ENCODE data around the gene SPRED3. TPM values are rescaled to one million over a fixed set of nuclear protein-coding genes. Genes with fewer than 3 reads are reported as not detected.

The SPRED3 gene
- total and polyA plus RNA-seq, 4 donors: under 0.01 to 0.09 TPM; not detected in 2

- 87% methylated on average over 7 of the region's 7 CpGs for WGBS
- no peak overlapping the region for H3K4me3 ChIP-seq (ENCODE audit: low read depth in 1 of 3, low read length in 3 of 3)
- H3K4me1 ChIP-seq (ENCODE audit: control insufficient read depth in 4 of 4, insufficient read depth in 4 of 4, low read length in 3 of 4): no peaks in the 10 kb centered on the region
- H3K36me3 ChIP-seq (ENCODE audit: control insufficient read depth in 4 of 4, insufficient read depth in 3 of 4, low read depth in 1 of 4, low read length in 3 of 4): no peaks in the 10 kb centered on the region
- no peak for DNase-seq (ENCODE audit: low spot score)
- H3K9me3 ChIP-seq (ENCODE audit: control insufficient read depth in 4 of 4, low read length in 3 of 4): no peaks in the 10 kb centered on the region
- no peak overlapping the region for H3K9ac ChIP-seq (ENCODE audit: low read depth in 1 of 2, low read length in 2 of 2)
- H3K27ac ChIP-seq (ENCODE audit: low read depth in 1 of 2, low read length in 2 of 2): no peak overlapping the region
- TF ChIP-seq GABPA (IDR thresholded peaks at IDR 0.05 in 1 of 2, conservative IDR thresholded peaks at IDR 0.05 in 1 of 2): no peak
- TF ChIP-seq HNF4A (conservative IDR thresholded peaks at IDR 0.05): no peak
- no peak for TF ChIP-seq EGR1 (IDR thresholded peaks at IDR 0.05; ENCODE audit: low read depth in 2 of 2)
- TF ChIP-seq RXRA (IDR thresholded peaks at IDR 0.05): no peak
- TF ChIP-seq MAX (IDR thresholded peaks at IDR 0.05): no peak
- no peak for TF ChIP-seq ATF3 (IDR thresholded peaks at IDR 0.05)
- no peak for TF ChIP-seq TAF1 (conservative IDR thresholded peaks at IDR 0.05)
- no peak for TF ChIP-seq HNF4G (IDR thresholded peaks at IDR 0.05)
- TF ChIP-seq SP1 (IDR thresholded peaks at IDR 0.05): no peak
- TF ChIP-seq FOXA1 (IDR thresholded peaks at IDR 0.05): no peak
- no peak for TF ChIP-seq JUND (IDR thresholded peaks at IDR 0.05)
- no peak for TF ChIP-seq NR2F2 (IDR thresholded peaks at IDR 0.05)
- no peak for TF ChIP-seq RAD21 (IDR thresholded peaks at IDR 0.05)
- no peak for TF ChIP-seq FOXA2 (IDR thresholded peaks at IDR 0.05)
- TF ChIP-seq CTCF (IDR thresholded peaks at IDR 0.05; ENCODE audit: low read depth, low read length, missing input control): no peak
- TF ChIP-seq ZBTB33 (IDR thresholded peaks at IDR 0.05): no peak
- TF ChIP-seq REST (IDR thresholded peaks at IDR 0.05): no peak
- no peak for TF ChIP-seq YY1 (IDR thresholded peaks at IDR 0.05)
- peaks cover 0 to 4% (median 0%) of the 10 kb centered on the region in 4 donors for H3K27me3 ChIP-seq (ENCODE audit: control insufficient read depth in 4 of 4, insufficient read depth in 4 of 4, low read length in 3 of 4)
Measured at GRCh38 chr19:38444026-38444425, 55.5 kb downstream of the SPRED3 start.

Data from liver (tissue), 9 donors.